Heart left ventricle (tissue), 16 donors: ENCODE results near the gene THSD4. TPM values are rescaled to one million over a fixed set of nuclear protein-coding genes. Genes with fewer than 3 reads are reported as not detected.
A peak's percentile ranks its signal among the peaks of the same experiment; 100 is the strongest.

Experiments used
- ATAC-seq, 4 donors: fragments of 200-7000 bp; cut with Tn5 transposase; one replicate each; pipeline ENCODE4 v1.9.1; 2020 to 2022; ENCODE audit warnings: moderate library complexity in 4 of 4, mild to moderate bottlenecking in 3 of 4, moderate number of reproducible peaks in 1 of 4
- DNase-seq, 5 donors: peaks; one replicate each; pipeline ENCODE4 v3.0.0-alpha.2; 2020
- H3K27ac ChIP-seq, 12 donors: fragments of 200-600 bp; sonication (generic) in 4 of 12; one replicate each; pipeline versions ENCODE4 v1.5.0 to v1.8.0; 2016 to 2022; ENCODE audit warnings: mild to moderate bottlenecking in 2 of 12
- H3K27me3 ChIP-seq, 9 donors: fragments of 200-600 bp; sonication (generic) in 2 of 9; one replicate each; pipeline versions ENCODE4 v1.5.1 to v1.8.0; 2016 to 2022; ENCODE audit warnings: mild to moderate bottlenecking in 3 of 9
- H3K36me3 ChIP-seq, 9 donors: fragments of 200-600 bp; sonication (generic) in 2 of 9; one replicate each; pipeline versions ENCODE4 v1.5.0 to v1.8.0; 2018 to 2022; ENCODE audit warnings: mild to moderate bottlenecking in 2 of 9
- H3K4me1 ChIP-seq, 12 donors: fragments of 200-600 bp; sonication (generic) in 4 of 12; one replicate each; pipeline versions ENCODE4 v1.5.0 to v1.8.0; 2016 to 2022; ENCODE audit warnings: mild to moderate bottlenecking in 3 of 12
- H3K4me3 ChIP-seq, 12 donors: fragments of 200-600 bp; sonication (generic) in 4 of 12; one replicate each; pipeline versions ENCODE4 v1.5.0 to v1.8.0; 2017 to 2022; ENCODE audit warnings: mild to moderate bottlenecking in 9 of 12, moderate library complexity in 4 of 12
- H3K9me3 ChIP-seq, 12 donors: fragments of 200-600 bp; sonication (generic) in 4 of 12; one replicate each; pipeline versions ENCODE4 v1.5.0 to v1.8.0; 2016 to 2022; ENCODE audit warnings: mild to moderate bottlenecking in 1 of 12
- CTCF ChIP-seq, 12 donors: fragments of 200-600 bp; sonication (generic) in 4 of 12; IDR thresholded peaks; one replicate each; pipeline versions ENCODE4 v1.5.0 to v1.8.0; 2018 to 2022; ENCODE audit warnings: antibody characterized with exemption in 12 of 12, mild to moderate bottlenecking in 5 of 12
- POLR2A ChIP-seq, 2 donors: fragments of 450-650 bp; IDR thresholded peaks; one replicate each; pipeline ENCODE4 v1.6.1; 2017; ENCODE audit warnings: antibody characterized with exemption in 2 of 2, mild to moderate bottlenecking in 2 of 2, moderate library complexity in 2 of 2
- WGBS, 4 donors: extraction: QIAGEN DNeasy Blood & Tissue Kit in 2 of 4; methylation state at CpG; one replicate each; pipeline versions ENCODE4 v1.1.5 to v1.1.7; 2013 to 2018; 5-methylcytosine and 5-hydroxymethylcytosine counted together
- intact Hi-C, 10 donors: fragments of 100-400 bp; cut with DNase I; formaldehyde crosslinking; loops; one replicate each; pipeline versions ENCODE4 v1.11.1 to v1.14.2; 2022
- polyA plus RNA-seq, 2 donors: library from polyadenylated mRNA; stranded (reverse); fragments of 200-250 nt; gene quantifications; one replicate each; pipeline ENCODE4 v1.2.3, GENCODE V29; 2013
- total RNA-seq, 9 donors: library from RNA; depleted of rRNA in 2 of 9; stranded (reverse); fragments of >200 nt in 2 of 9; fragmentation: NEBNext Ultra II Directional in 3 of 9; extraction: Animal tissue kit (Norgen Biotek cat#: 25700) in 3 of 9; gene quantifications; one replicate each; pipeline versions ENCODE4 v1.1.0 to v1.2.4, GENCODE V29; 2016 to 2023
- donor health status: ischemic (EF 13 %, LVEDD 7.1; RV severe dilation, severe dysfunction).
- donor health status: healthy with polysubstance abuse.
- donor health status: DM: no; HTN: yes; CAD: no.
- donor health status: DM: no; HTN: no; CAD: no.
- donor health status: ischemic (EF 25% LVEDD 6.9; RV normal size, moderate dysfunction).
- donor health status: ischemic (EF 25% LVEDD 5.7; RV mildly dilated, moderate dysfunction).
- donor health status: healthy.
- donor health status: DM: yes; HTN: yes; CAD: no.
- donor health status: ischemic (EF 35%, LVEDD 5.7; RV mildly dilated, moderate dysfunction).
- donor health status: nonischemic (EF 11% LVEDD 7.7; RV severe dilation, severe dysfunction).
- donor health status: DM: yes; HTN: yes; CAD: no.
- donor health status: PGD.
- donor health status: ischemic (EF 29% LVEDD 5.4; RV normal size, mild dysfunction).
- donor health status: nonischemic (EF 23%, LVEDD 6.1; RV moderate dilation, normal function).

THSD4 gene
- total and polyA plus RNA-seq, 11 donors: 32.6 to 206 (median 93.2) TPM

DNA sequence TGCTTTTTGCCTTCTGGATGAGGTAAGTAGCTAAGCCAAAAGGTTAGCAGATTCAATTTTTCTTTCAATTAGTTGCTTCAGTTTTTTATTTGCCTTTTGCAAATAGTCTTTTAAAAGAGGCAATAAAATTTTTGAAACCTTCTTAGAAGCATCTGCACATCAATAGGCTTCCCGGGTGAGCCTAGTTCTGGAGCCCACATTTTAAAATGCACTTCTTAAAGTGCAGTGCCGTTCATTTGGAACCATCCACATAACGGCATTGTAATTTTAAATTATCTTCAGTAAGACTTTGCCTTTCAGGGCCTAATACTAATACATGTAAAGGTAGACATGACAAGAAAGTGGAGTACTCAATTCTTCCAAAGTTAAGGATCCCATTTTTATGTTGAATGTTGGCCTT lies 269.2 kb downstream of the THSD4 start:
- Histone ChIP-seq H3K4me3 (no peak overlapping the region), H3K4me1 (peaks cover 0 to 40% (median 8%) of the 10 kb centered on the region in 12 donors), H3K36me3 (no peaks in the 10 kb centered on the region), H3K9me3 (no peaks in the 10 kb centered on the region), H3K27ac (peak overlapping the region in 2 of 12 donors; percentile 7 to 24), H3K27me3 (no peaks in the 10 kb centered on the region)
- ATAC-seq (no peak), DNase-seq (no peak)
- WGBS, 4 donors: 91 to 94% (median 91%) methylated on average over 3 of the region's 3 CpGs
- TF ChIP-seq POLR2A (IDR thresholded peaks at IDR 0.05): no peak
- TF ChIP-seq CTCF (IDR thresholded peaks at IDR 0.05): no peak
- intact Hi-C loops: loop anchor here in 2 of 10 donors (10.0 kb wide), 2 partner anchors 50 to 350 kb away; no protein-coding TSS in a partner anchor

GRCh38 chr15:71385026-71385425 lies 269.8 kb downstream of the THSD4 start:
- intact Hi-C loops: loop anchor here in 6 of 10 donors (5.0 to 10.0 kb wide), 5 partner anchors 50 to 417 kb away; no protein-coding TSS in a partner anchor

DNA sequence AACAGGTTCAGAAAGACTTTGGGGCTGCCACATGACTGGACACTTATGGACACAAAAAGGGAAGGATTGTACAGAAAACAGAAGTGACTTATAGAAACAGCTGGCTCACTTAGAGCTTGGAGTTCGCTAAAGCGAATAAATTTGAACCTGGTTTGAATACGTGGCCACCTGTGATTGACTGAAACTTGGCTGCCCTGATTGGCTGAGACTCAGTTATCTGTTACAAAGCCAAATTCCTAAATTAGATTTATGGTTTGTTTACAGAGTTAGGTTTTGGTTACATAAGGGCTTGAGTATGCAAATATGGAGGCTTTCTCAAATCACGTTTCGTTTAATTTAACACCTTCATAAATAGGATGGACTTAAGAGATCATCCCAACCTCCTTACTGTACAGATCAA lies 270.2 kb downstream of the THSD4 start:
- Histone ChIP-seq H3K27ac (peak overlapping the region in 5 of 12 donors; percentile 7 to 33 (median 24)), H3K36me3 (no peaks in the 10 kb centered on the region), H3K27me3 (no peaks in the 10 kb centered on the region), H3K4me3 (no peak overlapping the region), H3K9me3 (no peaks in the 10 kb centered on the region), H3K4me1 (peaks cover 0 to 42% (median 11%) of the 10 kb centered on the region in 12 donors)
- no peak for DNase-seq
- TF ChIP-seq POLR2A (IDR thresholded peaks at IDR 0.05): no peak
- TF ChIP-seq CTCF (IDR thresholded peaks at IDR 0.05): no peak
- WGBS, 4 donors: 37 to 51% (median 45%) methylated on average over 4 of the region's 5 CpGs
- intact Hi-C loops: loop anchor here in 6 of 10 donors (5.0 to 10.0 kb wide), 5 partner anchors 51 to 417 kb away; no protein-coding TSS in a partner anchor
- ATAC-seq: peak in 3 of 4 donors; percentile 24 to 44 (median 33)

More at GRCh38 chr15:71385026-71385425, 269.8 kb downstream of the THSD4 start:
- DNase-seq: no peak
- Histone ChIP-seq H3K4me3 (no peak overlapping the region), H3K27ac (peak overlapping the region in 4 of 12 donors; percentile 7 to 28 (median 18)), H3K9me3 (no peaks in the 10 kb centered on the region), H3K27me3 (no peaks in the 10 kb centered on the region), H3K36me3 (no peaks in the 10 kb centered on the region), H3K4me1 (peaks cover 0 to 38% (median 8%) of the 10 kb centered on the region in 12 donors)
- 15 to 28% (median 19%) methylated on average over 4 of the region's 4 CpGs for WGBS, 4 donors
- no peak for TF ChIP-seq POLR2A (IDR thresholded peaks at IDR 0.05)
- TF ChIP-seq CTCF (IDR thresholded peaks at IDR 0.05): no peak
- ATAC-seq: peak in 1 of 4 donors; percentile 26

GRCh38 chr15:71386005-71386404 lies 270.7 kb downstream of the THSD4 start:
- Histone ChIP-seq H3K27ac (peak overlapping the region in 2 of 12 donors; percentile 9 to 33), H3K9me3 (no peaks in the 10 kb centered on the region), H3K36me3 (no peaks in the 10 kb centered on the region), H3K4me3 (no peak overlapping the region), H3K4me1 (peaks cover 0 to 45% (median 12%) of the 10 kb centered on the region in 12 donors), H3K27me3 (no peaks in the 10 kb centered on the region)
- 69 to 74% (median 72%) methylated on average over 2 of the region's 2 CpGs for WGBS, 4 donors
- intact Hi-C loops: loop anchor here in 8 of 10 donors (2.0 to 10.0 kb wide), 7 partner anchors 51 to 416 kb away; no protein-coding TSS in a partner anchor
- TF ChIP-seq CTCF (IDR thresholded peaks at IDR 0.05): no peak
- no peak for TF ChIP-seq POLR2A (IDR thresholded peaks at IDR 0.05)
- peak in 1 of 4 donors; percentile 22 for ATAC-seq
- DNase-seq: no peak
